WTC11 (cell line): ENCODE results near the gene TMEM145. TPM values are rescaled to one million over a fixed set of nuclear protein-coding genes. Genes with fewer than 3 reads are reported as not detected.
A peak's percentile ranks its signal among the peaks of the same experiment; 100 is the strongest.

Experiments used
- ATAC-seq: fragments of 200-7000 bp; cut with Tn5 transposase; 2 replicates; pipeline ENCODE4 v1.10.0; 2021; ENCODE audit warnings: mild to moderate bottlenecking, moderate library complexity
- CTCF ChIA-PET: fragments of 300-600 bp; sonication (Branson Sonifier 250); formaldehyde crosslinking; loops from one replicate; lab custom pipeline; 2021; ENCODE audit warnings: antibody characterized with exemption; lab: Charles Lee
- POLR2A ChIA-PET: fragments of 350-600 bp; sonication (Branson Sonifier 250); formaldehyde crosslinking; loops from one replicate; lab custom pipeline; 2021; ENCODE audit warnings: antibody characterized with exemption; lab: Charles Lee
- DNase-seq: peaks from one replicate; pipeline ENCODE4 v3.0.0; 2021; ENCODE audit warnings: low spot score
- H3K27ac Mint-ChIP-seq: 2 replicates; pipeline ENCODE4 v1.8.0; 2021; ENCODE audit warnings: mixed read lengths
- H3K27me3 Mint-ChIP-seq: 2 replicates; pipeline ENCODE4 v1.8.0; 2021; ENCODE audit warnings: low read depth, mild to moderate bottlenecking, moderate library complexity, mixed read lengths
- H3K36me3 Mint-ChIP-seq: 2 replicates; pipeline ENCODE4 v1.8.0; 2021; ENCODE audit warnings: mixed read lengths
- H3K4me1 Mint-ChIP-seq: 2 replicates; pipeline ENCODE4 v1.8.0; 2022; ENCODE audit warnings: mixed read lengths
- H3K4me3 Mint-ChIP-seq: 2 replicates; pipeline ENCODE4 v1.8.0; 2021; ENCODE audit warnings: mild to moderate bottlenecking, moderate library complexity, mixed read lengths
- H3K9me3 Mint-ChIP-seq: 2 replicates; pipeline ENCODE4 v1.8.0; 2021; ENCODE audit warnings: mixed read lengths
- ETV6 ChIP-seq: sonication (generic); formaldehyde crosslinking; IDR thresholded peaks from 2 replicates; pipeline ENCODE4 v1.8.1; 2022; ENCODE audit warnings: mild to moderate bottlenecking, missing genetic modification reagents
- FOXK1 ChIP-seq: sonication (generic); formaldehyde crosslinking; IDR thresholded peaks from 2 replicates; pipeline ENCODE4 v1.8.0; 2022; ENCODE audit warnings: mild to moderate bottlenecking, moderate library complexity, missing genetic modification reagents
- GABPB1 ChIP-seq: sonication (generic); formaldehyde crosslinking; IDR thresholded peaks from 2 replicates; pipeline ENCODE4 v1.8.1; 2023; ENCODE audit warnings: mild to moderate bottlenecking, missing genetic modification reagents
- JAZF1 ChIP-seq: fragments of 250-450 bp; sonication (Bioruptor Pico); IDR thresholded peaks from 2 replicates; pipeline ENCODE4 v1.9.0; 2021; ENCODE audit warnings: moderate library complexity, mild to moderate bottlenecking, inconsistent platforms
- JUN ChIP-seq: sonication (generic); formaldehyde crosslinking; IDR thresholded peaks from 2 replicates; pipeline ENCODE4 v1.8.0; 2023; ENCODE audit warnings: mild to moderate bottlenecking, missing genetic modification reagents
- KAT7 ChIP-seq: sonication (generic); formaldehyde crosslinking; IDR thresholded peaks from 2 replicates; pipeline ENCODE4 v1.8.1; 2023; ENCODE audit warnings: missing genetic modification reagents, mild to moderate bottlenecking, borderline replicate concordance
- MYBL2 ChIP-seq: sonication (generic); formaldehyde crosslinking; IDR thresholded peaks from 2 replicates; pipeline ENCODE4 v1.8.1; 2023; ENCODE audit warnings: mild to moderate bottlenecking, moderate library complexity, missing genetic modification reagents
- NFE2L1 ChIP-seq: sonication (generic); formaldehyde crosslinking; IDR thresholded peaks from 2 replicates; pipeline ENCODE4 v1.8.1; 2023; ENCODE audit warnings: missing genetic modification reagents
- SP1 ChIP-seq: sonication (generic); formaldehyde crosslinking; conservative IDR thresholded peaks from 2 replicates; pipeline ENCODE4 v1.8.1; 2022; ENCODE audit warnings: missing genetic modification reagents
- TCF7 ChIP-seq: sonication (generic); formaldehyde crosslinking; IDR thresholded peaks from 2 replicates; pipeline ENCODE4 v1.8.0; 2022; ENCODE audit warnings: mild to moderate bottlenecking, low read depth, missing genetic modification reagents, moderate library complexity
- USF2 ChIP-seq: sonication (generic); formaldehyde crosslinking; IDR thresholded peaks from 2 replicates; pipeline ENCODE4 v1.8.1; 2023; ENCODE audit warnings: mild to moderate bottlenecking, missing genetic modification reagents, moderate library complexity
- ZMAT4 ChIP-seq: fragments of 250-450 bp; sonication (Bioruptor Pico); IDR thresholded peaks from 2 replicates; pipeline ENCODE4 v1.9.0; 2021; ENCODE audit warnings: mild to moderate bottlenecking
- ZNF263 ChIP-seq: sonication (generic); formaldehyde crosslinking; IDR thresholded peaks from 2 replicates; pipeline ENCODE4 v1.8.1; 2022; ENCODE audit warnings: low read depth, mild to moderate bottlenecking, moderate library complexity, missing genetic modification reagents
- ZSCAN18 ChIP-seq: fragments of 250-450 bp; sonication (Bioruptor Pico); IDR thresholded peaks from 2 replicates; pipeline ENCODE4 v2.1.2; 2022; ENCODE audit warnings: mild to moderate bottlenecking, moderate library complexity
- total RNA-seq: library from RNA; stranded (reverse); gene quantifications from 3 replicates; pipeline ENCODE4 v1.2.3, GENCODE V29; 2021
- TF ChIP-seq, protein P1 (sequence below): sonication (generic); formaldehyde crosslinking; IDR thresholded peaks from 2 replicates; pipeline ENCODE4 v1.8.1; 2022; ENCODE audit warnings: mild to moderate bottlenecking, moderate library complexity, missing genetic modification reagents
- TF ChIP-seq, protein P2 (sequence below): sonication (generic); formaldehyde crosslinking; IDR thresholded peaks from 2 replicates; pipeline ENCODE4 v1.8.1; 2023; ENCODE audit warnings: mild to moderate bottlenecking, missing genetic modification reagents
- TF ChIP-seq, protein P3 (sequence below): fragments of 250-450 bp; sonication (Bioruptor Pico); IDR thresholded peaks from 2 replicates; pipeline ENCODE4 v1.9.0; 2021; ENCODE audit warnings: mild to moderate bottlenecking
- TF ChIP-seq, protein P4 (sequence below): sonication (generic); formaldehyde crosslinking; IDR thresholded peaks from 2 replicates; pipeline ENCODE4 v1.8.0; 2022; ENCODE audit warnings: mild to moderate bottlenecking, missing genetic modification reagents

TMEM145 gene
- total RNA-seq, 1 experiment from 2014 or later: 6.9 TPM

- no peaks in the 10 kb centered on the region for H3K9me3 Mint-ChIP-seq
- DNase-seq: no peak
- no peaks in the 10 kb centered on the region for H3K36me3 Mint-ChIP-seq
- H3K27me3 Mint-ChIP-seq: peaks cover 26% of the 10 kb centered on the region
- H3K4me3 Mint-ChIP-seq: peak overlapping the region; percentile 70
- CTCF ChIA-PET: interaction anchor here (0.5 to 2.3 kb wide), 9 partner anchors 10 to 200 kb away, joined by 3 to 13 read pairs (median 4); partner anchors contain the start of genes PAFAH1B3 and PRR19
- POLR2A ChIA-PET: interaction anchor here (1.1 kb wide), 1 partner anchor 12 kb away, joined by 3 read pairs; the partner anchor contains the start of genes PAFAH1B3 and PRR19
- H3K27ac Mint-ChIP-seq: no peak overlapping the region
- no peak for ATAC-seq
- TF ChIP-seq ZSCAN18 (CRISPR knock-in tag) (no peak), FOXK1 (CRISPR knock-in tag) (no peak), MYBL2 (CRISPR knock-in tag) (no peak), GABPB1 (CRISPR knock-in tag) (no peak), SP1 (no peak), USF2 (CRISPR knock-in tag) (no peak), KAT7 (CRISPR knock-in tag) (no peak), ZNF263 (CRISPR knock-in tag) (no peak), ETV6 (no peak), NFE2L1 (no peak)
- TF ChIP-seq, protein P1, sequence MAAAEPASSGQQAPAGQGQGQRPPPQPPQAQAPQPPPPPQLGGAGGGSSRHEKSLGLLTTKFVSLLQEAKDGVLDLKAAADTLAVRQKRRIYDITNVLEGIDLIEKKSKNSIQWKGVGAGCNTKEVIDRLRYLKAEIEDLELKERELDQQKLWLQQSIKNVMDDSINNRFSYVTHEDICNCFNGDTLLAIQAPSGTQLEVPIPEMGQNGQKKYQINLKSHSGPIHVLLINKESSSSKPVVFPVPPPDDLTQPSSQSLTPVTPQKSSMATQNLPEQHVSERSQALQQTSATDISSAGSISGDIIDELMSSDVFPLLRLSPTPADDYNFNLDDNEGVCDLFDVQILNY (CRISPR knock-in tag): no peak
- TF ChIP-seq, protein P2, sequence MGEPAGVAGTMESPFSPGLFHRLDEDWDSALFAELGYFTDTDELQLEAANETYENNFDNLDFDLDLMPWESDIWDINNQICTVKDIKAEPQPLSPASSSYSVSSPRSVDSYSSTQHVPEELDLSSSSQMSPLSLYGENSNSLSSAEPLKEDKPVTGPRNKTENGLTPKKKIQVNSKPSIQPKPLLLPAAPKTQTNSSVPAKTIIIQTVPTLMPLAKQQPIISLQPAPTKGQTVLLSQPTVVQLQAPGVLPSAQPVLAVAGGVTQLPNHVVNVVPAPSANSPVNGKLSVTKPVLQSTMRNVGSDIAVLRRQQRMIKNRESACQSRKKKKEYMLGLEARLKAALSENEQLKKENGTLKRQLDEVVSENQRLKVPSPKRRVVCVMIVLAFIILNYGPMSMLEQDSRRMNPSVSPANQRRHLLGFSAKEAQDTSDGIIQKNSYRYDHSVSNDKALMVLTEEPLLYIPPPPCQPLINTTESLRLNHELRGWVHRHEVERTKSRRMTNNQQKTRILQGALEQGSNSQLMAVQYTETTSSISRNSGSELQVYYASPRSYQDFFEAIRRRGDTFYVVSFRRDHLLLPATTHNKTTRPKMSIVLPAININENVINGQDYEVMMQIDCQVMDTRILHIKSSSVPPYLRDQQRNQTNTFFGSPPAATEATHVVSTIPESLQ (CRISPR knock-in tag): no peak
- TF ChIP-seq, protein P3, sequence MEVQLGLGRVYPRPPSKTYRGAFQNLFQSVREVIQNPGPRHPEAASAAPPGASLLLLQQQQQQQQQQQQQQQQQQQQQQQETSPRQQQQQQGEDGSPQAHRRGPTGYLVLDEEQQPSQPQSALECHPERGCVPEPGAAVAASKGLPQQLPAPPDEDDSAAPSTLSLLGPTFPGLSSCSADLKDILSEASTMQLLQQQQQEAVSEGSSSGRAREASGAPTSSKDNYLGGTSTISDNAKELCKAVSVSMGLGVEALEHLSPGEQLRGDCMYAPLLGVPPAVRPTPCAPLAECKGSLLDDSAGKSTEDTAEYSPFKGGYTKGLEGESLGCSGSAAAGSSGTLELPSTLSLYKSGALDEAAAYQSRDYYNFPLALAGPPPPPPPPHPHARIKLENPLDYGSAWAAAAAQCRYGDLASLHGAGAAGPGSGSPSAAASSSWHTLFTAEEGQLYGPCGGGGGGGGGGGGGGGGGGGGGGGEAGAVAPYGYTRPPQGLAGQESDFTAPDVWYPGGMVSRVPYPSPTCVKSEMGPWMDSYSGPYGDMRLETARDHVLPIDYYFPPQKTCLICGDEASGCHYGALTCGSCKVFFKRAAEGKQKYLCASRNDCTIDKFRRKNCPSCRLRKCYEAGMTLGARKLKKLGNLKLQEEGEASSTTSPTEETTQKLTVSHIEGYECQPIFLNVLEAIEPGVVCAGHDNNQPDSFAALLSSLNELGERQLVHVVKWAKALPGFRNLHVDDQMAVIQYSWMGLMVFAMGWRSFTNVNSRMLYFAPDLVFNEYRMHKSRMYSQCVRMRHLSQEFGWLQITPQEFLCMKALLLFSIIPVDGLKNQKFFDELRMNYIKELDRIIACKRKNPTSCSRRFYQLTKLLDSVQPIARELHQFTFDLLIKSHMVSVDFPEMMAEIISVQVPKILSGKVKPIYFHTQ: no peak
- TF ChIP-seq, protein P4, sequence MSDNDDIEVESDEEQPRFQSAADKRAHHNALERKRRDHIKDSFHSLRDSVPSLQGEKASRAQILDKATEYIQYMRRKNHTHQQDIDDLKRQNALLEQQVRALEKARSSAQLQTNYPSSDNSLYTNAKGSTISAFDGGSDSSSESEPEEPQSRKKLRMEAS (CRISPR knock-in tag): no peak
- peaks cover 14% of the 10 kb centered on the region for H3K4me1 Mint-ChIP-seq
These were observed 989 bp downstream of the TMEM145 start for GRCh38 chr19:42313840-42314755.

GRCh38 chr19:42315024-42315423 is 1.9 kb downstream of the TMEM145 start:
- H3K27me3 Mint-ChIP-seq: peaks cover 28% of the 10 kb centered on the region
- peaks cover 14% of the 10 kb centered on the region for H3K4me1 Mint-ChIP-seq

More at GRCh38 chr19:42315024-42315423, 1.9 kb downstream of the TMEM145 start:
- H3K4me3 Mint-ChIP-seq: no peak overlapping the region
- ChIA-PET POLR2A (no interaction called here), CTCF (interaction anchor here (0.6 to 2.3 kb wide), 3 partner anchors 9 to 124 kb away, joined by 3 to 13 read pairs (median 5); no protein-coding TSS in a partner anchor)
- H3K9me3 Mint-ChIP-seq: no peaks in the 10 kb centered on the region
- TF ChIP-seq TCF7 (CRISPR knock-in tag) (no peak), ZMAT4 (CRISPR knock-in tag) (no peak), JAZF1 (CRISPR knock-in tag) (no peak), JUN (CRISPR knock-in tag) (no peak)
- ATAC-seq (no peak), DNase-seq (no peak)
- H3K36me3 Mint-ChIP-seq: no peaks in the 10 kb centered on the region
- no peak overlapping the region for H3K27ac Mint-ChIP-seq
